IMR-90 (cell line): ENCODE measurements around the gene KRTAP10-3. TPM values are rescaled to one million over a fixed set of nuclear protein-coding genes. Genes with fewer than 3 reads are reported as not detected.

Experiments
- ATAC-seq: fragments of 200-7000 bp; cut with Tn5 transposase; 2 replicates; pipeline ENCODE4 v1.9.1; 2020; ENCODE audit warnings: low read depth, mild to moderate bottlenecking, moderate library complexity
- Bru-seq: library from RNA; stranded (reverse); fragments of 400-500 nt; gene quantifications from one replicate; lab custom pipeline; 2021; lab: Mats Ljungman, UMichigan
- BruChase-seq, 2 experiments: library from RNA; stranded (reverse); fragments of 400-500 nt; gene quantifications; one replicate each; lab custom pipeline; 2021; lab: Mats Ljungman, UMichigan
- BruUV-seq: library from RNA; stranded (reverse); fragments of 400-500 nt; replicated peaks from 2 replicates; lab custom pipeline; 2021; lab: Mats Ljungman, UMichigan
- CTCF ChIA-PET: fragments of 300-600 bp; formaldehyde crosslinking; extraction: SDS; loops from one replicate; lab custom pipeline; 2021; ENCODE audit warnings: antibody characterized with exemption; lab: Yijun Ruan, JAX
- POLR2A ChIA-PET: fragments of 300-600 bp; sonication (Branson Sonifier 250); formaldehyde crosslinking; loops from one replicate; lab custom pipeline; 2022; ENCODE audit warnings: antibody characterized with exemption; ENCODE audit not compliant: unreplicated experiment; lab: Charles Lee
- DNase-seq: peaks from one replicate; pipeline ENCODE4 v3.0.0; 2013
- H2AFZ ChIP-seq: replicated peaks from 2 replicates; pipeline ENCODE3; 2013; ENCODE audit warnings: low read length, mild to moderate bottlenecking; ENCODE audit not compliant: poor library complexity
- H2AK5ac ChIP-seq: 2 replicates; pipeline ENCODE4 v1.6.1; 2013; ENCODE audit warnings: low read depth, low read length, inconsistent platforms
- H2AK9ac ChIP-seq: replicated peaks from 2 replicates; pipeline ENCODE3; 2013; ENCODE audit warnings: mild to moderate bottlenecking, low read depth, low read length, moderate library complexity; ENCODE audit not compliant: poor library complexity
- H2BK120ac ChIP-seq: 2 replicates; pipeline ENCODE4 v1.6.1; 2013; ENCODE audit warnings: low read depth, low read length, inconsistent platforms
- H2BK15ac ChIP-seq: 3 replicates; pipeline ENCODE4 v1.6.1; 2013; ENCODE audit warnings: low read depth, low read length, inconsistent platforms
- H2BK20ac ChIP-seq: 2 replicates; pipeline ENCODE4 v1.6.1; 2013; ENCODE audit warnings: low read depth, mild to moderate bottlenecking, inconsistent platforms, low read length, moderate library complexity
- H2BK5ac ChIP-seq: 2 replicates; pipeline ENCODE4 v1.6.1; 2013; ENCODE audit warnings: mild to moderate bottlenecking, low read depth, low read length, inconsistent platforms; ENCODE audit not compliant: poor library complexity, severe bottlenecking
- H3K14ac ChIP-seq: replicated peaks from 2 replicates; pipeline ENCODE4 v1.6.1; 2013; ENCODE audit warnings: low read depth, low read length, inconsistent platforms
- H3K18ac ChIP-seq: 2 replicates; pipeline ENCODE4 v1.6.1; 2013; ENCODE audit warnings: low read depth, low read length, control low read depth
- H3K23ac ChIP-seq: 2 replicates; pipeline ENCODE4 v1.6.1; 2013; ENCODE audit warnings: low read depth, low read length, inconsistent platforms
- H3K27ac ChIP-seq: 2 replicates; pipeline ENCODE4 v1.5.1; 2013; ENCODE audit warnings: mild to moderate bottlenecking, control low read depth, low read length; ENCODE audit not compliant: insufficient read depth
- H3K27me3 ChIP-seq: 2 replicates; pipeline ENCODE4 v1.6.1; 2013; ENCODE audit warnings: low read length; ENCODE audit not compliant: control insufficient read depth, insufficient read depth
- H3K36me3 ChIP-seq: 2 replicates; pipeline ENCODE4 v1.6.1; 2013; ENCODE audit warnings: low read length, mixed read lengths; ENCODE audit not compliant: control insufficient read depth, insufficient read depth
- H3K4ac ChIP-seq: 2 replicates; pipeline ENCODE4 v1.6.1; 2013; ENCODE audit warnings: low read depth, low read length, inconsistent platforms
- H3K4me1 ChIP-seq: 2 replicates; pipeline ENCODE4 v1.6.1; 2013; ENCODE audit warnings: low read length, mixed read lengths; ENCODE audit not compliant: control insufficient read depth, insufficient read depth
- H3K4me2 ChIP-seq: 2 replicates; pipeline ENCODE4 v1.6.1; 2013; ENCODE audit warnings: low read depth, mild to moderate bottlenecking, control low read depth, low read length, moderate library complexity
- H3K4me3 ChIP-seq: 2 replicates; pipeline ENCODE4 v1.5.1; 2013; ENCODE audit warnings: low read depth, mild to moderate bottlenecking, control low read depth, low read length, moderate library complexity; ENCODE audit not compliant: insufficient read depth
- H3K56ac ChIP-seq: 2 replicates; pipeline ENCODE4 v1.6.1; 2013; ENCODE audit warnings: low read length, inconsistent platforms; ENCODE audit not compliant: insufficient read depth; ENCODE audit errors: extremely low read depth
- H3K79me1 ChIP-seq, 2 experiments: 2 replicates each; pipeline ENCODE4 v1.6.1; 2013; ENCODE audit warnings: low read length in 2 of 2, inconsistent platforms in 1 of 2, low read depth in 1 of 2
- H3K9ac ChIP-seq: 2 replicates; pipeline ENCODE4 v1.6.1; 2013; ENCODE audit warnings: low read depth, low read length, control low read depth
- H3K9me1 ChIP-seq: 2 replicates; pipeline ENCODE4 v1.6.1; 2013; ENCODE audit warnings: low read length, inconsistent platforms; ENCODE audit not compliant: insufficient read depth
- H3K9me3 ChIP-seq: 2 replicates; pipeline ENCODE4 v1.6.1; 2013; ENCODE audit warnings: low read length; ENCODE audit not compliant: control insufficient read depth, insufficient read depth
- H4K20me1 ChIP-seq: 2 replicates; pipeline ENCODE4 v1.6.1; 2013; ENCODE audit warnings: low read length, inconsistent platforms; ENCODE audit not compliant: insufficient read depth
- H4K5ac ChIP-seq: 2 replicates; pipeline ENCODE4 v1.6.1; 2013; ENCODE audit warnings: mild to moderate bottlenecking, low read depth, low read length, control low read depth
- H4K8ac ChIP-seq, 2 experiments: 2 replicates each; pipeline ENCODE4 v1.6.1; 2013; ENCODE audit warnings: low read depth in 2 of 2, low read length in 2 of 2, control low read depth in 1 of 2, inconsistent platforms in 1 of 2
- H4K91ac ChIP-seq: 2 replicates; pipeline ENCODE4 v1.6.1; 2013; ENCODE audit warnings: low read depth, low read length, inconsistent platforms; ENCODE audit not compliant: insufficient read depth
- BHLHE40 ChIP-seq: fragments of 150-350 bp; IDR thresholded peaks from 2 replicates; pipeline ENCODE4 v1.6.1; 2016; ENCODE audit warnings: mild to moderate bottlenecking, low read depth, low read length
- CEBPB ChIP-seq: IDR thresholded peaks from 2 replicates; pipeline ENCODE4 v1.6.1; 2012; ENCODE audit warnings: low read depth, low read length, improper control_type of control experiment
- CHD1 ChIP-seq: IDR thresholded peaks from 2 replicates; pipeline ENCODE4 v1.6.1; 2012; ENCODE audit warnings: low read depth, low read length, improper control_type of control experiment
- CTCF ChIP-seq: conservative IDR thresholded peaks from 2 replicates; pipeline ENCODE4 v1.5.1; 2012; ENCODE audit warnings: mild to moderate bottlenecking, low read depth, low read length, improper control_type of control experiment
- ELK1 ChIP-seq: fragments of 150-350 bp; IDR thresholded peaks from 2 replicates; pipeline ENCODE4 v1.6.1; 2016; ENCODE audit warnings: low read depth, mild to moderate bottlenecking, low read length, moderate library complexity, borderline replicate concordance
- FOS ChIP-seq: fragments of 150-350 bp; IDR thresholded peaks from 2 replicates; pipeline ENCODE4 v1.6.1; 2016; ENCODE audit warnings: low read depth, low read length
- MAFK ChIP-seq: IDR thresholded peaks from 2 replicates; pipeline ENCODE4 v1.6.1; 2012; ENCODE audit warnings: low read depth, low read length, improper control_type of control experiment
- MXI1 ChIP-seq: IDR thresholded peaks from 2 replicates; pipeline ENCODE4 v1.6.1; 2012; ENCODE audit warnings: low read depth, mild to moderate bottlenecking, low read length, moderate library complexity, borderline replicate concordance
- NFE2L2 ChIP-seq: fragments of 150-350 bp; IDR thresholded peaks from 2 replicates; pipeline ENCODE4 v1.6.1; 2016; ENCODE audit warnings: low read depth, mild to moderate bottlenecking, low read length
- POLR2A ChIP-seq: IDR thresholded peaks from 2 replicates; pipeline ENCODE4 v1.6.1; 2012; ENCODE audit warnings: mild to moderate bottlenecking, low read depth, low read length
- RAD21 ChIP-seq: IDR thresholded peaks from 2 replicates; pipeline ENCODE4 v1.6.1; 2012; ENCODE audit warnings: low read length, improper control_type of control experiment
- RCOR1 ChIP-seq: IDR thresholded peaks from 2 replicates; pipeline ENCODE4 v1.6.1; 2012; ENCODE audit warnings: mild to moderate bottlenecking, low read length, improper control_type of control experiment; ENCODE audit not compliant: insufficient replicate concordance
- WGBS, 2 experiments: methylation state at CpG; one replicate each; pipeline versions ENCODE4 v1.1.5 to v1.1.7; 2013; ENCODE audit warnings: missing lambda C conversion rate in 2 of 2; ENCODE audit not compliant: insufficient read length in 1 of 2; ENCODE audit errors: extremely low coverage in 2 of 2; 5-methylcytosine and 5-hydroxymethylcytosine counted together
- dilution Hi-C: fragments of 300-500 bp; cut with HindIII; formaldehyde crosslinking; loops from one replicate; pipeline ENCODE4 v1.14.3; 2018; ENCODE audit warnings: low sequenced_read_pairs; ENCODE audit not compliant: unreplicated experiment
- in situ Hi-C: fragments of 300-500 bp; cut with MboI; formaldehyde crosslinking; loops from 3 replicates; pipeline ENCODE4 v1.14.3; 2019; ENCODE audit warnings: low sequenced_read_pairs, inconsistent platforms, mixed read lengths
- intact Hi-C: fragments of 100-400 bp; cut with micrococcal nuclease; formaldehyde crosslinking; loops from 2 replicates; pipeline ENCODE4 v1.10.0; 2022
- long read RNA-seq: library from polyadenylated mRNA; unstranded; transcript quantifications from one replicate; pipeline ENCODE4 v2.0.0, GENCODE V29; 2021; ENCODE audit not compliant: unreplicated experiment
- polyA plus RNA-seq, 3 experiments: library from polyadenylated mRNA; depleted of rRNA; stranded (reverse); fragments of >200 nt; gene quantifications; 2 replicates each; pipeline ENCODE4 v1.2.3, GENCODE V29; 2012; ENCODE audit warnings: low replicate concordance in 1 of 3
- total RNA-seq: library from RNA; depleted of rRNA; stranded (reverse); fragments of >200 nt; gene quantifications from 2 replicates; pipeline ENCODE4 v1.2.3, GENCODE V29; 2012; rRNA removed

KRTAP10-3 gene
- not detected in 2 replicates for total RNA-seq
- polyA plus RNA-seq (2012; rRNA removed): not detected in 2 replicates
- not detected in 2 replicates for polyA plus RNA-seq (2012; cell fraction: cytosol; rRNA removed)
- not detected in 2 replicates for polyA plus RNA-seq (2012; cell fraction: nucleus; rRNA removed; ENCODE audit: low replicate concordance)
- not detected for Bru-seq, nascent RNA
- BruChase-seq, experiment 1, labeled RNA remaining after a 6-hour chase: not detected
- not detected for BruChase-seq, experiment 2, labeled RNA remaining after a 2-hour chase
- long read RNA-seq: 0 reads

- 0% methylated on average over 1 of the region's 5 CpGs; no CpG with 5 or more reads in 1 of the 2 experiments for WGBS, 2 experiments
- dilution Hi-C loops: no loop called here
These were observed at the start of gene KRTAP10-3 for GRCh38 chr21:44558695-44559094. Gene KRTAP10-3, minus strand, starts transcription at chr21:44558795. Its CDS starts 80 bp downstream, at chr21:44558715.

More at GRCh38 chr21:44558695-44559094, at the start of gene KRTAP10-3:
- Histone ChIP-seq H2BK20ac (no peak within 1 kb of the TSS), H3K14ac (no peak within 1 kb of the TSS), H2BK5ac (no peak within 1 kb of the TSS), H2AFZ (peak within 1 kb of the TSS; percentile 43), H3K4me1 (no peaks in the 10 kb centered on the region), H3K18ac (no peak within 1 kb of the TSS), H2AK9ac (no peak within 1 kb of the TSS), H2BK120ac (no peak within 1 kb of the TSS), H3K27me3 (peaks cover 14% of the 10 kb centered on the region), H3K27ac (no peak within 1 kb of the TSS), H3K36me3 (no peaks in the 10 kb centered on the region), H3K9ac (no peak within 1 kb of the TSS), H3K23ac (no peak within 1 kb of the TSS), H4K5ac (no peak within 1 kb of the TSS), H2AK5ac (no peak within 1 kb of the TSS), H2BK15ac (no peak within 1 kb of the TSS), H3K56ac (no peak within 1 kb of the TSS), H3K9me1 (no peaks in the 10 kb centered on the region), H3K9me3 (no peaks in the 10 kb centered on the region), H4K8ac (no peak within 1 kb of the TSS), H4K20me1 (no peaks in the 10 kb centered on the region), H4K91ac (no peak within 1 kb of the TSS), H3K4ac (no peak within 1 kb of the TSS), H3K79me1 (no peaks in the 10 kb centered on the region), H3K4me2 (no peak within 1 kb of the TSS), H3K4me3 (no peak within 1 kb of the TSS)
- POLR2A ChIA-PET: no interaction called here
- intact Hi-C loops: no loop called here
- BruUV-seq: no TSS peak
- CTCF ChIA-PET: no interaction called here
- TF ChIP-seq RCOR1 (no peak), RAD21 (no peak), BHLHE40 (no peak), ELK1 (no peak), CEBPB (no peak), MXI1 (no peak), CHD1 (no peak), FOS (no peak), MAFK (no peak), NFE2L2 (no peak), CTCF (no peak), POLR2A (no peak)
- DNase-seq: no peak
- in situ Hi-C loops: no loop called here
- ATAC-seq: no peak
